CD14-positive monocyte (primary cell): Measurements from ENCODE around the gene RAB20. TPM values are rescaled to one million over a fixed set of nuclear protein-coding genes. Genes with fewer than 3 reads are reported as not detected.

ENCODE experiments used
- DNase-seq, 3 donors: peaks; one replicate each; pipeline ENCODE4 v3.0.0-alpha.2; 2011 to 2022
- H2AFZ ChIP-seq: 2 replicates; pipeline ENCODE4 v1.6.0; 2012; ENCODE audit warnings: mild to moderate bottlenecking, low read depth, low read length, inconsistent platforms; ENCODE audit not compliant: insufficient read depth, poor library complexity, severe bottlenecking
- H3K27ac ChIP-seq, 2 donors: 1 replicate in 1 of 2; 2 replicates in 1 of 2; pipeline ENCODE4 v1.5.1; 2012 to 2013; ENCODE audit warnings: low read length in 2 of 2, control low read depth in 1 of 2, inconsistent platforms in 1 of 2, low read depth in 1 of 2, mild to moderate bottlenecking in 1 of 2
- H3K27me3 ChIP-seq, 2 donors: one replicate each; pipeline versions ENCODE4 v1.6.0 to v1.6.1; 2011 to 2013; ENCODE audit warnings: low read length in 2 of 2; ENCODE audit not compliant: control insufficient read depth in 2 of 2, insufficient read depth in 2 of 2
- H3K36me3 ChIP-seq, 2 donors: replicated peaks in 1 of 2; 1 replicate in 1 of 2; 2 replicates in 1 of 2; pipeline versions ENCODE4 v1.5.1 to v1.6.1; 2012 to 2013; ENCODE audit warnings: low read length in 2 of 2, control low read depth in 1 of 2, inconsistent platforms in 1 of 2, mild to moderate bottlenecking in 1 of 2; ENCODE audit not compliant: insufficient read depth in 2 of 2, control insufficient read depth in 1 of 2
- H3K4me1 ChIP-seq, 2 donors: 1 replicate in 1 of 2; 2 replicates in 1 of 2; pipeline versions ENCODE4 v1.5.1 to v1.6.1; 2012 to 2013; ENCODE audit warnings: low read length in 2 of 2, control low read depth in 1 of 2, inconsistent platforms in 1 of 2, mild to moderate bottlenecking in 1 of 2, moderate library complexity in 1 of 2; ENCODE audit not compliant: insufficient read depth in 2 of 2, control insufficient read depth in 1 of 2
- H3K4me2 ChIP-seq: replicated peaks from 2 replicates; pipeline ENCODE3; 2012; ENCODE audit warnings: low read length, moderate library complexity, mild to moderate bottlenecking; ENCODE audit not compliant: poor library complexity, severe bottlenecking; ENCODE audit errors: extremely low read depth
- H3K4me3 ChIP-seq, 3 experiments: fragments of 200-600 bp in 1 of 3; sonication (generic) in 1 of 3; replicated peaks in 1 of 3; 1 replicate in 2 of 3; 2 replicates in 1 of 3; pipeline ENCODE4 v1.5.1; 2011 to 2013; ENCODE audit warnings: low read length in 3 of 3, mild to moderate bottlenecking in 3 of 3, control low read depth in 2 of 3, low read depth in 2 of 3, inconsistent platforms in 1 of 3, moderate library complexity in 1 of 3
- H3K79me2 ChIP-seq: 2 replicates; pipeline ENCODE4 v1.6.0; 2012; ENCODE audit warnings: mild to moderate bottlenecking, control low read depth, inconsistent platforms, low read length, moderate library complexity; ENCODE audit not compliant: insufficient read depth
- H3K9ac ChIP-seq: 2 replicates; pipeline ENCODE4 v1.6.0; 2017; ENCODE audit warnings: low read length, mild to moderate bottlenecking; ENCODE audit not compliant: insufficient read depth, poor library complexity, severe bottlenecking
- H3K9me3 ChIP-seq, 2 donors: replicated peaks in 1 of 2; 1 replicate in 1 of 2; 2 replicates in 1 of 2; pipeline versions ENCODE4 v1.5.1 to v1.6.1; 2012 to 2013; ENCODE audit warnings: low read length in 2 of 2, control low read depth in 1 of 2; ENCODE audit not compliant: control insufficient read depth in 1 of 2, insufficient read depth in 1 of 2
- H4K20me1 ChIP-seq: 2 replicates; pipeline ENCODE4 v1.6.0; 2012; ENCODE audit warnings: mild to moderate bottlenecking, low read length, control low read depth, moderate library complexity; ENCODE audit not compliant: insufficient read depth
- H3K27ac Mint-ChIP-seq, 7 donors: one replicate each; pipeline ENCODE4 v1.8.0; 2020; ENCODE audit warnings: mild to moderate bottlenecking in 7 of 7, mixed read lengths in 7 of 7, moderate library complexity in 6 of 7, inconsistent platforms in 2 of 7
- H3K27me3 Mint-ChIP-seq, 3 donors: one replicate each; pipeline ENCODE4 v1.8.0; 2021 to 2022; ENCODE audit warnings: low read depth in 3 of 3, mild to moderate bottlenecking in 3 of 3, mixed read lengths in 3 of 3, moderate library complexity in 3 of 3, inconsistent platforms in 1 of 3
- H3K36me3 Mint-ChIP-seq, 2 donors: one replicate each; pipeline ENCODE4 v1.8.0; 2020; ENCODE audit warnings: mixed read lengths in 2 of 2, inconsistent platforms in 1 of 2, mild to moderate bottlenecking in 1 of 2
- H3K4me1 Mint-ChIP-seq: one replicate; pipeline ENCODE4 v1.8.0; 2020; ENCODE audit warnings: mild to moderate bottlenecking, mixed read lengths
- H3K4me3 Mint-ChIP-seq, 2 donors: one replicate each; pipeline ENCODE4 v1.8.0; 2020; ENCODE audit warnings: mild to moderate bottlenecking in 2 of 2, mixed read lengths in 2 of 2, moderate library complexity in 1 of 2
- H3K9me3 Mint-ChIP-seq, 7 donors: one replicate each; pipeline ENCODE4 v1.8.0; 2020 to 2022; ENCODE audit warnings: mixed read lengths in 7 of 7, mild to moderate bottlenecking in 6 of 7, moderate library complexity in 6 of 7, inconsistent platforms in 2 of 7
- WGBS: methylation state at CpG from one replicate; pipeline ENCODE4 v1.1.5; 2013; ENCODE audit warnings: missing lambda C conversion rate; ENCODE audit not compliant: insufficient coverage; 5-methylcytosine and 5-hydroxymethylcytosine counted together
- intact Hi-C, 2 donors: fragments of 100-400 bp; cut with micrococcal nuclease; formaldehyde crosslinking; loops; one replicate each; pipeline versions ENCODE4 v1.15.0 to v1.15.1; 2023
- polyA plus RNA-seq, 3 donors: library from polyadenylated mRNA; depleted of rRNA in 1 of 3; unstranded in 2 of 3; stranded (reverse) in 1 of 3; fragments of 300-500 nt in 2 of 3; fragments of >200 nt in 1 of 3; fragmentation: Illumina TruSeq in 2 of 3; gene quantifications; 1 replicate in 2 of 3; 2 replicates in 1 of 3; pipeline ENCODE4 v1.2.3, GENCODE V29; 2012 to 2021
- TF ChIP-seq, protein P1 (sequence below): fragments of 200-600 bp; IDR thresholded peaks from one replicate; pipeline ENCODE4 v1.8.0; 2022; ENCODE audit warnings: antibody characterized with exemption, mild to moderate bottlenecking

Gene RAB20
- polyA plus RNA-seq, 3 donors: 37.8 to 77.5 (median 43.1) TPM

DNA sequence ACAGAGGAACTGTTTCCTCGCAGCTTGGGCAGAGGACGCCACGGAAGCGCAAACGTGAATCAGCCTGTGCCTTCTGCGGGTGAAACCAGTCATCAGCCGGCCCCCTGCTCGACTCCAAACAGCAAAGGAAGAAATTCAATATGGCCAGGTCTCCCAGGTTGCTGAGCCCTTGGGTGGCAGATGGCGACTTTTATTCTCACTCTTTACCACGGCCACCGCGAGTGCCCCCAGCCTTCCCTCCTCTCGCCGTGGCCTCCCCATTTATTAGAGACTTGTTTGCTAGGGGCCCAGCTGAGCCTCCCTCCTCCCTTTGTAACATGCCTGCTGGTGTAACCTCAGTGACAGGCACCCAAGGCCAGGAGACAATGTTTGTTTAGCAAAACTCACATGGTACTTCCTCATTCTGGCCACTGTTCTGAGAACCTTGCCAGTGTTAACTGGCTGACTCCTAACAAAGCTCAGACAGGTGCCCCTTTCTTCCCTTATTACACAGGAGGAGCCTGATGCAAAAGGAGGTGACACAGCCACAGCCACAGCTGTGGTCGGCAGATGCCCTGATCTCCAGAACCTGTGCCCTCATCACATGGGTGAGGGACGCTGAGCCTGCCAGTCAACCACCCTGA, 5.8 kb downstream of the RAB20 start:
- WGBS: 74% methylated on average over 16 of the region's 16 CpGs
- Histone ChIP-seq H3K79me2 (peaks cover 96% of the 10 kb centered on the region), H3K27me3 (no peaks in the 10 kb centered on the region), H3K9me3 (no peaks in the 10 kb centered on the region), H3K27ac (peak overlapping the region in 1 of 2 donors; percentile 17), H2AFZ (no peak overlapping the region), H4K20me1 (peaks cover 95% of the 10 kb centered on the region), H3K4me1 (peaks cover 28 to 56% of the 10 kb centered on the region in 2 donors), H3K4me3 (no peak overlapping the region), H3K4me2 (peak overlapping the region; percentile 14), H3K9ac (no peak overlapping the region), H3K36me3 (peaks cover 8 to 31% of the 10 kb centered on the region in 2 donors)
- H3K27me3 Mint-ChIP-seq: peaks cover 1 to 4% (median 2%) of the 10 kb centered on the region in 3 donors
- peaks cover 52 to 59% of the 10 kb centered on the region in 2 donors for H3K36me3 Mint-ChIP-seq
- peak; percentile 53 to 61 (median 57) for DNase-seq
- intact Hi-C loops: no loop called here
- H3K27ac Mint-ChIP-seq: peak overlapping the region; percentile 47 to 87 (median 75)
- H3K4me3 Mint-ChIP-seq: peak overlapping the region; percentile 43 to 53
- peaks cover 0 to 2% (median 0%) of the 10 kb centered on the region in 7 donors for H3K9me3 Mint-ChIP-seq
- peaks cover 61% of the 10 kb centered on the region for H3K4me1 Mint-ChIP-seq
- TF ChIP-seq, protein P1, sequence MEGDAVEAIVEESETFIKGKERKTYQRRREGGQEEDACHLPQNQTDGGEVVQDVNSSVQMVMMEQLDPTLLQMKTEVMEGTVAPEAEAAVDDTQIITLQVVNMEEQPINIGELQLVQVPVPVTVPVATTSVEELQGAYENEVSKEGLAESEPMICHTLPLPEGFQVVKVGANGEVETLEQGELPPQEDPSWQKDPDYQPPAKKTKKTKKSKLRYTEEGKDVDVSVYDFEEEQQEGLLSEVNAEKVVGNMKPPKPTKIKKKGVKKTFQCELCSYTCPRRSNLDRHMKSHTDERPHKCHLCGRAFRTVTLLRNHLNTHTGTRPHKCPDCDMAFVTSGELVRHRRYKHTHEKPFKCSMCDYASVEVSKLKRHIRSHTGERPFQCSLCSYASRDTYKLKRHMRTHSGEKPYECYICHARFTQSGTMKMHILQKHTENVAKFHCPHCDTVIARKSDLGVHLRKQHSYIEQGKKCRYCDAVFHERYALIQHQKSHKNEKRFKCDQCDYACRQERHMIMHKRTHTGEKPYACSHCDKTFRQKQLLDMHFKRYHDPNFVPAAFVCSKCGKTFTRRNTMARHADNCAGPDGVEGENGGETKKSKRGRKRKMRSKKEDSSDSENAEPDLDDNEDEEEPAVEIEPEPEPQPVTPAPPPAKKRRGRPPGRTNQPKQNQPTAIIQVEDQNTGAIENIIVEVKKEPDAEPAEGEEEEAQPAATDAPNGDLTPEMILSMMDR: no peak

DNA sequence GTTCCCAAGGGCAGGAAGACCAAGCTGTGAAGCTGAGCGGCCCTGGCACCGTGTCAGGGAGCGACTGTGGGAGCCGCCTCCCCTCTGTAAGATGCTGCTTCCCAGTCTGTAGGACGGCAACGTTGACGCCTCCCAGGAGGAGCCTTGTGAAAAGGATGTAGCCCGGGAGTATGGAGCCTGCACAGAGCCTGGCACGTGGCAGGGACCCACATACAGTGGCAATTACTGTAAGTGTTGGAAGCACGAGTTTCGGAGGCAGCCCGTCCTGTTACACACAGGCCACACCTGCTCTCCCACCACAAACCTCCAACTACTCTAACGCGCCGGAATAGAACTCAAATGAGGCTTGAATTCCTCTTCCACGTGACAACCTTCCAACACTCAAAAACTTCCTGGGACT, 6.6 kb downstream of the RAB20 start:
- TF ChIP-seq, protein P1: no peak
- peak overlapping the region in 3 of 7 donors; percentile 16 to 70 (median 66) for H3K27ac Mint-ChIP-seq

More for the DNA sequence above, 6.6 kb downstream of the RAB20 start:
- peaks cover 56 to 64% of the 10 kb centered on the region in 2 donors for H3K36me3 Mint-ChIP-seq
- H3K27me3 Mint-ChIP-seq: peaks cover 1 to 4% (median 2%) of the 10 kb centered on the region in 3 donors
- H3K4me3 Mint-ChIP-seq: no peak overlapping the region
- Histone ChIP-seq H3K9ac (no peak overlapping the region), H3K4me2 (no peak overlapping the region), H3K27me3 (no peaks in the 10 kb centered on the region), H3K4me3 (no peak overlapping the region), H2AFZ (no peak overlapping the region), H3K36me3 (peaks cover 8 to 39% of the 10 kb centered on the region in 2 donors), H3K27ac (no peak overlapping the region), H3K9me3 (no peaks in the 10 kb centered on the region), H3K4me1 (peaks cover 23 to 48% of the 10 kb centered on the region in 2 donors), H3K79me2 (peaks cover 96% of the 10 kb centered on the region), H4K20me1 (peaks cover 95% of the 10 kb centered on the region)
- peaks cover 0 to 2% (median 0%) of the 10 kb centered on the region in 7 donors for H3K9me3 Mint-ChIP-seq
- peaks cover 58% of the 10 kb centered on the region for H3K4me1 Mint-ChIP-seq
- intact Hi-C loops: no loop called here
- WGBS: 82% methylated on average over 15 of the region's 16 CpGs
- no peak for DNase-seq
